PC-3 (cell line): Measurements from ENCODE around the gene CEACAM20. TPM values are rescaled to one million over a fixed set of nuclear protein-coding genes. Genes with fewer than 3 reads are reported as not detected.
A peak's percentile ranks its signal among the peaks of the same experiment; 100 is the strongest.

Experiments
- ATAC-seq: fragments of 200-7000 bp; cut with Tn5 transposase; 2 replicates; pipeline ENCODE4 v1.9.1; 2020; ENCODE audit warnings: mild to moderate bottlenecking, moderate library complexity
- BruUV-seq: library from RNA; stranded (reverse); fragments of 400-500 nt; replicated peaks from 2 replicates; lab custom pipeline; 2021; lab: Mats Ljungman, UMichigan
- CTCF ChIA-PET: fragments of 300-600 bp; sonication (Branson Sonifier 250); formaldehyde crosslinking; loops from one replicate; lab custom pipeline; 2022; ENCODE audit warnings: antibody characterized with exemption; lab: Charles Lee
- POLR2A ChIA-PET: fragments of 300-600 bp; sonication (Branson Sonifier 250); formaldehyde crosslinking; loops from one replicate; lab custom pipeline; 2022; ENCODE audit warnings: antibody characterized with exemption; ENCODE audit not compliant: unreplicated experiment; lab: Charles Lee
- DNase-seq: peaks from one replicate; pipeline ENCODE4 v3.0.0-alpha.2; 2015
- H2AFZ ChIP-seq: fragments of 300-600 bp; sonication (generic); 2 replicates; pipeline ENCODE4 v1.6.0; 2016; ENCODE audit warnings: antibody characterized with exemption, low read length
- H3F3A ChIP-seq: fragments of 300-600 bp; sonication (generic); one replicate; pipeline ENCODE4 v1.6.0; 2017; ENCODE audit warnings: antibody characterized with exemption, low read length, control low read depth, mild to moderate bottlenecking; ENCODE audit not compliant: unreplicated experiment
- H3K27ac ChIP-seq: fragments of 300-600 bp; sonication (generic); 2 replicates; pipeline ENCODE4 v1.5.1; 2016; ENCODE audit warnings: mild to moderate bottlenecking, low read length
- H3K27me3 ChIP-seq: fragments of 300-600 bp; sonication (generic); 2 replicates; pipeline ENCODE4 v1.6.1; 2016; ENCODE audit warnings: low read length, mixed read lengths
- H3K36me3 ChIP-seq: fragments of 300-600 bp; sonication (generic); 2 replicates; pipeline ENCODE4 v1.6.1; 2016; ENCODE audit warnings: low read depth, mixed run types, low read length, mixed read lengths
- H3K4me1 ChIP-seq: fragments of 300-600 bp; sonication (generic); 2 replicates; pipeline ENCODE4 v1.5.1; 2016; ENCODE audit warnings: low read length; ENCODE audit not compliant: insufficient read depth
- H3K4me2 ChIP-seq: fragments of 300-600 bp; sonication (generic); 2 replicates; pipeline ENCODE4 v1.6.0; 2016; ENCODE audit warnings: low read length
- H3K4me3 ChIP-seq: fragments of 300-600 bp; sonication (generic); 2 replicates; pipeline ENCODE4 v1.5.1; 2016; ENCODE audit warnings: mild to moderate bottlenecking, low read length, mixed read lengths
- H3K79me2 ChIP-seq: fragments of 300-600 bp; sonication (generic); 2 replicates; pipeline ENCODE4 v1.6.1; 2017; ENCODE audit warnings: low read length, mixed read lengths
- H3K9ac ChIP-seq: fragments of 300-600 bp; sonication (generic); 2 replicates; pipeline ENCODE4 v1.6.0; 2016; ENCODE audit warnings: mild to moderate bottlenecking, low read length
- H3K9me2 ChIP-seq: fragments of 300-600 bp; sonication (generic); replicated peaks from 2 replicates; pipeline ENCODE4 v1.6.1; 2016; ENCODE audit warnings: mixed run types, low read length, mixed read lengths
- H3K9me3 ChIP-seq: fragments of 300-600 bp; sonication (generic); 2 replicates; pipeline ENCODE4 v1.6.1; 2016; ENCODE audit warnings: low read length, mixed read lengths
- H4K20me1 ChIP-seq: fragments of 300-600 bp; sonication (generic); 2 replicates; pipeline ENCODE4 v1.6.1; 2016; ENCODE audit warnings: low read length, mixed read lengths
- EZH2 ChIP-seq: fragments of 300-600 bp; sonication (generic); IDR thresholded peaks from one replicate; pipeline ENCODE4 v1.6.1; 2017; ENCODE audit warnings: antibody characterized with exemption, mild to moderate bottlenecking, low read length; ENCODE audit not compliant: unreplicated experiment
- EZH2phosphoT487 ChIP-seq: fragments of 300-600 bp; sonication (generic); IDR thresholded peaks from 2 replicates; pipeline ENCODE4 v1.6.1; 2018; ENCODE audit warnings: mild to moderate bottlenecking, antibody characterized with exemption, low read length, borderline replicate concordance
- intact Hi-C: fragments of 100-400 bp; cut with micrococcal nuclease; formaldehyde crosslinking; loops from 2 replicates; pipeline ENCODE4 v1.9.0; 2023
- total RNA-seq: library from RNA; depleted of rRNA; stranded (reverse); fragments of >200 nt; gene quantifications from 2 replicates; pipeline ENCODE4 v1.2.3, GENCODE V29; 2014
- TF ChIP-seq, protein P1 (sequence below): fragments of 300-600 bp; sonication (generic); conservative IDR thresholded peaks from 2 replicates; pipeline ENCODE4 v1.5.1; 2017; ENCODE audit warnings: antibody characterized with exemption, low read depth, mild to moderate bottlenecking, low read length

The CEACAM20 gene
- total RNA-seq, 1 experiment from 2014 or later = not detected

DNA sequence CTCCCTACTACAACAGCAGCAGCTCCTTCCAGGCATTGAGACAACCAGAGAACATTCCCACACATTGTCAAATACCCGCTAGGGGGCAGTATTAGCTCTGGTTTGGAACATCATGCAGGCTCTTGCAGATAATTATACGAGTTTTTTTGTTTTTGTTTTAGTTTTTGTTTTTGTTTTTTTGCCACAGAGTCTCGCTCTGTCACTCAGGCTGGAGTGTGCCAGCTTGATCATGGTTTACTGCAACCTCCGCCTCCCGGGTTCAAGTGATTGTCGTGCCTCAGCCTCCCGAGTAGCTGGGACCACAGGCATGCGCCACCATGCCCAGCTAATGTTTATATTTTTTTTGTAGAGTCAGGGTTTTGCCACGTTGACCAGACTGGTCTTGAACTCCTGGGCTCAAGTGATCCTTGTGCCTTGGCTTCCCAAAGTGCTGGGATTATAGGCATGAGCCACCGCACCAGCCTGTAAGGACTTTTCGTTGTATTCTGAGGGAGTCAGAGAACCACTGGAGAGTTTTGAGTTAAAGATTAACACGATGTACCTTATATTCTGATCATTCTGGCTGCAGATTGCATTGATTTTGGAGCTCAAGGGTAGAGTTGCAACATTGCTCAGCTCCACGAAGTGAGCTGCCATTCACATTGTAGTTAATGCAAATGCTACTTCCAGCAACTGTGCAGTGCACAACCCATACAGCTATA, 41.7 kb upstream of the CEACAM20 start:
- Histone ChIP-seq H3K79me2 (no peaks in the 10 kb centered on the region), H3K4me2 (peak overlapping the region; percentile 39; the same call in 1 of the 2 replicates), H2AFZ (peak overlapping the region; percentile 60; the same call in 1 of the 2 replicates), H3K4me3 (no peak overlapping the region; the same call in 1 of the 2 replicates), H3K9me2 (no peaks in the 10 kb centered on the region), H3K4me1 (peaks cover 15% of the 10 kb centered on the region), H3K9me3 (no peaks in the 10 kb centered on the region), H3K36me3 (no peaks in the 10 kb centered on the region), H3K9ac (no peak overlapping the region), H3K27ac (no peak overlapping the region), H3F3A (no peaks in the 10 kb centered on the region), H4K20me1 (no peaks in the 10 kb centered on the region), H3K27me3 (peaks cover 14% of the 10 kb centered on the region)
- peak; percentile 84 for ATAC-seq
- BruUV-seq = no TSS peak
- intact Hi-C loops = loop anchor here (10.0 kb wide), 1 partner anchor 274 kb away; the partner anchor contains the start of gene NECTIN2
- TF ChIP-seq, protein P1, sequence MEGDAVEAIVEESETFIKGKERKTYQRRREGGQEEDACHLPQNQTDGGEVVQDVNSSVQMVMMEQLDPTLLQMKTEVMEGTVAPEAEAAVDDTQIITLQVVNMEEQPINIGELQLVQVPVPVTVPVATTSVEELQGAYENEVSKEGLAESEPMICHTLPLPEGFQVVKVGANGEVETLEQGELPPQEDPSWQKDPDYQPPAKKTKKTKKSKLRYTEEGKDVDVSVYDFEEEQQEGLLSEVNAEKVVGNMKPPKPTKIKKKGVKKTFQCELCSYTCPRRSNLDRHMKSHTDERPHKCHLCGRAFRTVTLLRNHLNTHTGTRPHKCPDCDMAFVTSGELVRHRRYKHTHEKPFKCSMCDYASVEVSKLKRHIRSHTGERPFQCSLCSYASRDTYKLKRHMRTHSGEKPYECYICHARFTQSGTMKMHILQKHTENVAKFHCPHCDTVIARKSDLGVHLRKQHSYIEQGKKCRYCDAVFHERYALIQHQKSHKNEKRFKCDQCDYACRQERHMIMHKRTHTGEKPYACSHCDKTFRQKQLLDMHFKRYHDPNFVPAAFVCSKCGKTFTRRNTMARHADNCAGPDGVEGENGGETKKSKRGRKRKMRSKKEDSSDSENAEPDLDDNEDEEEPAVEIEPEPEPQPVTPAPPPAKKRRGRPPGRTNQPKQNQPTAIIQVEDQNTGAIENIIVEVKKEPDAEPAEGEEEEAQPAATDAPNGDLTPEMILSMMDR = peak; percentile 80
- TF ChIP-seq EZH2 = no peak
- POLR2A ChIA-PET = no interaction called here
- DNase-seq = peak; percentile 85
- CTCF ChIA-PET = interaction anchor here (0.5 to 1.1 kb wide), 7 partner anchors 17 to 1108 kb away, joined by 3 to 14 read pairs (median 5); no protein-coding TSS in a partner anchor

- Histone ChIP-seq H4K20me1 (no peaks in the 10 kb centered on the region), H3K4me1 (peaks cover 12% of the 10 kb centered on the region), H3K9me2 (no peaks in the 10 kb centered on the region), H2AFZ (no peak overlapping the region), H3K79me2 (no peaks in the 10 kb centered on the region), H3K27ac (no peak overlapping the region), H3K4me3 (no peak overlapping the region), H3F3A (no peaks in the 10 kb centered on the region), H3K4me2 (no peak overlapping the region), H3K27me3 (peaks cover 20% of the 10 kb centered on the region), H3K9me3 (no peaks in the 10 kb centered on the region), H3K9ac (no peak overlapping the region), H3K36me3 (no peaks in the 10 kb centered on the region)
- CTCF ChIA-PET = interaction anchor here (0.5 to 1.1 kb wide), 7 partner anchors 18 to 1107 kb away, joined by 3 to 14 read pairs (median 5); no protein-coding TSS in a partner anchor
- no peak for ATAC-seq
- intact Hi-C loops = loop anchor here (10.0 kb wide), 1 partner anchor 274 kb away; the partner anchor contains the start of gene NECTIN2
- POLR2A ChIA-PET = no interaction called here
- BruUV-seq = no TSS peak
- no peak for DNase-seq
- no peak for TF ChIP-seq EZH2
- TF ChIP-seq EZH2phosphoT487 = no peak
- TF ChIP-seq, protein P1 = no peak
These were observed 41.1 kb upstream of the CEACAM20 start for GRCh38 chr19:44570603-44570983.

GRCh38 chr19:44567745-44568144, 38.3 kb upstream of the CEACAM20 start:
- H3K4me1 ChIP-seq = no peaks in the 10 kb centered on the region
- H3K4me3 ChIP-seq = no peak overlapping the region
- no peaks in the 10 kb centered on the region for H3F3A ChIP-seq
- no peak overlapping the region for H3K27ac ChIP-seq
- intact Hi-C loops = loop anchor here (10.0 kb wide), 1 partner anchor 53 kb away; no protein-coding TSS in a partner anchor
- H3K36me3 ChIP-seq = no peaks in the 10 kb centered on the region
- no peak overlapping the region for H2AFZ ChIP-seq
- ATAC-seq (no peak), DNase-seq (no peak)
- peaks cover 30% of the 10 kb centered on the region for H3K27me3 ChIP-seq
- no peaks in the 10 kb centered on the region for H4K20me1 ChIP-seq
- ChIA-PET CTCF (no interaction called here), POLR2A (no interaction called here)
- TF ChIP-seq EZH2 (no peak), EZH2phosphoT487 (no peak)
- TF ChIP-seq, protein P1 = no peak
- H3K9ac ChIP-seq = no peak overlapping the region
- no peaks in the 10 kb centered on the region for H3K9me2 ChIP-seq
- no TSS peak for BruUV-seq
- no peaks in the 10 kb centered on the region for H3K79me2 ChIP-seq
- no peaks in the 10 kb centered on the region for H3K9me3 ChIP-seq
- no peak overlapping the region for H3K4me2 ChIP-seq
